Kidney glomerular epithelial cell (primary cell): ENCODE results near the gene SMC1A.
A peak's percentile ranks its signal among the peaks of the same experiment; 100 is the strongest.
"Not testable (repeated sequence)": the region's sequence is repeated elsewhere in the genome, so short reads cannot be mapped to it uniquely, and the experiment has no call there.

ENCODE experiments used
- DNase-seq: peaks from one replicate; lab custom pipeline; 2025; lab: John Stamatoyannopoulos, UW

Gene SMC1A

GRCh38 chrX:53422086-53422860 lies at the start of gene SMC1A:
Gene SMC1A (minus strand): TSS chrX:53422654. CDS start chrX:53422600, 54 bp downstream.
- DNase-seq = peak; percentile 84

GRCh38 chrX:53471346-53471745 lies 48.9 kb upstream of the SMC1A start:
- DNase-seq = no peak

- not testable (repeated sequence) for DNase-seq
Measured at GRCh38 chrX:53468659-53469058, 46.2 kb upstream of the SMC1A start.

- DNase-seq = no peak
Measured at GRCh38 chrX:53458082-53458481, 35.6 kb upstream of the SMC1A start.

GRCh38 chrX:53456254-53456653 lies 33.8 kb upstream of the SMC1A start:
- DNase-seq = peak; percentile 20

- no peak for DNase-seq
Measured at GRCh38 chrX:53452812-53453211, 30.4 kb upstream of the SMC1A start.

GRCh38 chrX:53449632-53450031 lies 27.2 kb upstream of the SMC1A start:
- no peak for DNase-seq

- no peak for DNase-seq
Measured at GRCh38 chrX:53447441-53447840, 25.0 kb upstream of the SMC1A start.

GRCh38 chrX:53445977-53446376 lies 23.5 kb upstream of the SMC1A start:
- DNase-seq = no peak

- no peak for DNase-seq
Measured at GRCh38 chrX:53442322-53442631, 19.8 kb upstream of the SMC1A start.

- DNase-seq = peak; percentile 17
Measured at GRCh38 chrX:53441531-53442321, 19.3 kb upstream of the SMC1A start.

GRCh38 chrX:53440621-53441517 lies 18.4 kb upstream of the SMC1A start:
- DNase-seq = no peak

- no peak for DNase-seq
Measured at GRCh38 chrX:53440101-53440500, 17.6 kb upstream of the SMC1A start.

- no peak for DNase-seq
Measured at GRCh38 chrX:53438832-53439230, 16.4 kb upstream of the SMC1A start.

- no peak for DNase-seq
Measured at GRCh38 chrX:53438174-53438831, 15.8 kb upstream of the SMC1A start.

GRCh38 chrX:53437206-53437605 lies 14.8 kb upstream of the SMC1A start:
- DNase-seq = no peak

- no peak for DNase-seq
Measured at GRCh38 chrX:53435997-53436396, 13.5 kb upstream of the SMC1A start.

- DNase-seq = peak; percentile 29
Measured at GRCh38 chrX:53433651-53434639, 11.5 kb upstream of the SMC1A start, which contains the start of gene HSD17B10. Gene HSD17B10 (minus strand): TSS chrX:53434370. CDS start chrX:53434345, 25 bp downstream.

- DNase-seq = no peak
Measured at GRCh38 chrX:53430231-53430630, 7.8 kb upstream of the SMC1A start.

GRCh38 chrX:53429755-53430154 lies 7.3 kb upstream of the SMC1A start:
- no peak for DNase-seq
